ENCODE measurements around the gene DGKQ.

GRCh38 chr4:986879-987623 is 13.7 kb upstream of the DGKQ start, which contains the start of gene IDUA:
- TF ChIP-seq POLR2AphosphoS5 (IDR thresholded peaks at IDR 0.05; ENCODE audit: low read depth, low read length): no peak
- TF ChIP-seq BRCA1 (IDR thresholded peaks at IDR 0.05; ENCODE audit: low read depth, low read length): no peak
- no peak for TF ChIP-seq SP4 (IDR thresholded peaks at IDR 0.05; ENCODE audit: low read length)
- no peak for TF ChIP-seq GTF2F1 (IDR thresholded peaks at IDR 0.05; ENCODE audit: borderline replicate concordance, low read depth, low read length)
- TF ChIP-seq, protein P1, sequence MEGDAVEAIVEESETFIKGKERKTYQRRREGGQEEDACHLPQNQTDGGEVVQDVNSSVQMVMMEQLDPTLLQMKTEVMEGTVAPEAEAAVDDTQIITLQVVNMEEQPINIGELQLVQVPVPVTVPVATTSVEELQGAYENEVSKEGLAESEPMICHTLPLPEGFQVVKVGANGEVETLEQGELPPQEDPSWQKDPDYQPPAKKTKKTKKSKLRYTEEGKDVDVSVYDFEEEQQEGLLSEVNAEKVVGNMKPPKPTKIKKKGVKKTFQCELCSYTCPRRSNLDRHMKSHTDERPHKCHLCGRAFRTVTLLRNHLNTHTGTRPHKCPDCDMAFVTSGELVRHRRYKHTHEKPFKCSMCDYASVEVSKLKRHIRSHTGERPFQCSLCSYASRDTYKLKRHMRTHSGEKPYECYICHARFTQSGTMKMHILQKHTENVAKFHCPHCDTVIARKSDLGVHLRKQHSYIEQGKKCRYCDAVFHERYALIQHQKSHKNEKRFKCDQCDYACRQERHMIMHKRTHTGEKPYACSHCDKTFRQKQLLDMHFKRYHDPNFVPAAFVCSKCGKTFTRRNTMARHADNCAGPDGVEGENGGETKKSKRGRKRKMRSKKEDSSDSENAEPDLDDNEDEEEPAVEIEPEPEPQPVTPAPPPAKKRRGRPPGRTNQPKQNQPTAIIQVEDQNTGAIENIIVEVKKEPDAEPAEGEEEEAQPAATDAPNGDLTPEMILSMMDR (IDR thresholded peaks at IDR 0.05; ENCODE audit: control extremely low read depth in 1 of 3, insufficient read depth in 1 of 3, low read depth in 1 of 3, low read length in 3 of 3): peak in 2 of 3 experiments; percentile 22 to 25; a peak in 3 of 4 replicates
- no peak for TF ChIP-seq RFX5 (IDR thresholded peaks at IDR 0.05; ENCODE audit: borderline replicate concordance, low read depth, low read length)
- no peak for TF ChIP-seq HDAC6 (IDR thresholded peaks at IDR 0.05; ENCODE audit: low read depth, low read length)
- TF ChIP-seq KDM5A (IDR thresholded peaks at IDR 0.05; ENCODE audit: low read length): no peak

Measured in H1 (cell line).